Left ventricle myocardium inferior (tissue), 1 donor: Measurements from ENCODE around the gene RAD51B. TPM values are rescaled to one million over a fixed set of nuclear protein-coding genes. Genes with fewer than 3 reads are reported as not detected.
A peak's percentile ranks its signal among the peaks of the same experiment; 100 is the strongest.

Experiments used
- DNase-seq: peaks from one replicate; pipeline ENCODE4 v3.0.0-alpha.2; 2020
- H3K27ac ChIP-seq: fragments of 200-600 bp; replicated peaks from 2 replicates; pipeline ENCODE4 v1.8.0; 2021
- H3K27me3 ChIP-seq: fragments of 200-600 bp; 2 replicates; pipeline ENCODE4 v1.8.0; 2021; ENCODE audit warnings: low read depth
- H3K36me3 ChIP-seq: fragments of 200-600 bp; 2 replicates; pipeline ENCODE4 v1.8.0; 2021
- H3K4me1 ChIP-seq: fragments of 200-600 bp; 2 replicates; pipeline ENCODE4 v1.8.0; 2021
- H3K4me3 ChIP-seq: fragments of 200-600 bp; 2 replicates; pipeline ENCODE4 v1.8.0; 2021; ENCODE audit warnings: mild to moderate bottlenecking, moderate library complexity
- H3K9me3 ChIP-seq: fragments of 200-600 bp; replicated peaks from 2 replicates; pipeline ENCODE4 v1.8.0; 2021
- intact Hi-C: fragments of 100-400 bp; cut with micrococcal nuclease; formaldehyde crosslinking; loops from one replicate; pipeline ENCODE4 v1.11.0; 2022
- total RNA-seq: library from RNA; stranded (reverse); fragmentation: NEBNext Ultra II Directional; extraction: Animal tissue kit (Norgen Biotek cat#: 25700); gene quantifications from one replicate; pipeline ENCODE4 v1.2.1, GENCODE V29; 2021
- TF ChIP-seq, protein P1 (sequence below): fragments of 200-600 bp; IDR thresholded peaks from 2 replicates; pipeline ENCODE4 v1.8.0; 2021; ENCODE audit warnings: antibody characterized with exemption, mild to moderate bottlenecking, borderline replicate concordance
- donor health status: DM: no; HTN: yes; CAD: no; lungs with severe emphysema.

RAD51B gene
- total RNA-seq, 1 donor from 2014 or later = 2.4 TPM

DNA sequence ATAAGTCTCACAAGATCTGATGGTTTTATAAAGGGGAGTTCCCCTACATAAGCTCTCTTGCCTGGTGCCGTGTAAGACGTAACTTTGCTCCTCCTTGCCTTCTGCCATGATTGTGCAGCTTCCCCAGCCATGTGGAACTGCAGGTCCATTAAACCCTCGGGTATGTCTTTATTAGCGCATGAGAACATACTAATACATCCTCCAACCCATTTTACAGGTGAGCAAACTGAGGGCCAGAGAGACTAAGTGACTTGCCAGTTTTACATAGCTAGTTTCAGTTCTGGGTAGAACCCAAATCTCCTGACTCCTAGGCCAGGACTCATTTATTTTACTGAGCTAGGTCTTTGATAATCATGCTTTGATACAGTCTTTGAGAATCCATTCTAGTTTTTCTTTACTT, 406.9 kb downstream of the RAD51B start:
- Histone ChIP-seq H3K4me1 (peaks cover 8% of the 10 kb centered on the region), H3K27me3 (no peaks in the 10 kb centered on the region), H3K4me3 (no peak overlapping the region), H3K36me3 (no peaks in the 10 kb centered on the region), H3K9me3 (no peaks in the 10 kb centered on the region), H3K27ac (no peak overlapping the region)
- no peak for DNase-seq
- TF ChIP-seq, protein P1, sequence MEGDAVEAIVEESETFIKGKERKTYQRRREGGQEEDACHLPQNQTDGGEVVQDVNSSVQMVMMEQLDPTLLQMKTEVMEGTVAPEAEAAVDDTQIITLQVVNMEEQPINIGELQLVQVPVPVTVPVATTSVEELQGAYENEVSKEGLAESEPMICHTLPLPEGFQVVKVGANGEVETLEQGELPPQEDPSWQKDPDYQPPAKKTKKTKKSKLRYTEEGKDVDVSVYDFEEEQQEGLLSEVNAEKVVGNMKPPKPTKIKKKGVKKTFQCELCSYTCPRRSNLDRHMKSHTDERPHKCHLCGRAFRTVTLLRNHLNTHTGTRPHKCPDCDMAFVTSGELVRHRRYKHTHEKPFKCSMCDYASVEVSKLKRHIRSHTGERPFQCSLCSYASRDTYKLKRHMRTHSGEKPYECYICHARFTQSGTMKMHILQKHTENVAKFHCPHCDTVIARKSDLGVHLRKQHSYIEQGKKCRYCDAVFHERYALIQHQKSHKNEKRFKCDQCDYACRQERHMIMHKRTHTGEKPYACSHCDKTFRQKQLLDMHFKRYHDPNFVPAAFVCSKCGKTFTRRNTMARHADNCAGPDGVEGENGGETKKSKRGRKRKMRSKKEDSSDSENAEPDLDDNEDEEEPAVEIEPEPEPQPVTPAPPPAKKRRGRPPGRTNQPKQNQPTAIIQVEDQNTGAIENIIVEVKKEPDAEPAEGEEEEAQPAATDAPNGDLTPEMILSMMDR = no peak
- intact Hi-C loops = no loop called here

DNA sequence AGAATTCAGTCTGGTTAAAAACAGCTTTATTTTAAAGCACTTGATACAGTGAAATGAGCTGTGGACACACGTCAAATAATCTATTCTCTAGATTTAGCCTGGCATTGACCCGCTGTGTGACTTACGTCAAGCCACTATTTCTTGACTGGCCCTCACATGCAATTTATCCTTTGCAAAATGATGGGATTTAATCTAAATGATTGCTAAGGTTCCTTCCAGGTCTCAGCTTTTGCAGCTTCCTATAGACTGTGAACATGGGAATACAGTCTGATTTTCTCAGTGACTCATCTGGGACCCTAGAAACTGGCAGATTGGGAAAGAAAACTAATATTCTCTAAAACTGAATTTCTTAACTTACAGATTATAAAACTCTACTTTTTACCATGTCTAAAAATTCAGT, 409.1 kb downstream of the RAD51B start:
- Histone ChIP-seq H3K4me1 (peaks cover 29% of the 10 kb centered on the region), H3K27me3 (no peaks in the 10 kb centered on the region), H3K27ac (no peak overlapping the region), H3K9me3 (no peaks in the 10 kb centered on the region), H3K4me3 (no peak overlapping the region), H3K36me3 (no peaks in the 10 kb centered on the region)
- DNase-seq = no peak
- TF ChIP-seq, protein P1 = no peak
- intact Hi-C loops = no loop called here

DNA sequence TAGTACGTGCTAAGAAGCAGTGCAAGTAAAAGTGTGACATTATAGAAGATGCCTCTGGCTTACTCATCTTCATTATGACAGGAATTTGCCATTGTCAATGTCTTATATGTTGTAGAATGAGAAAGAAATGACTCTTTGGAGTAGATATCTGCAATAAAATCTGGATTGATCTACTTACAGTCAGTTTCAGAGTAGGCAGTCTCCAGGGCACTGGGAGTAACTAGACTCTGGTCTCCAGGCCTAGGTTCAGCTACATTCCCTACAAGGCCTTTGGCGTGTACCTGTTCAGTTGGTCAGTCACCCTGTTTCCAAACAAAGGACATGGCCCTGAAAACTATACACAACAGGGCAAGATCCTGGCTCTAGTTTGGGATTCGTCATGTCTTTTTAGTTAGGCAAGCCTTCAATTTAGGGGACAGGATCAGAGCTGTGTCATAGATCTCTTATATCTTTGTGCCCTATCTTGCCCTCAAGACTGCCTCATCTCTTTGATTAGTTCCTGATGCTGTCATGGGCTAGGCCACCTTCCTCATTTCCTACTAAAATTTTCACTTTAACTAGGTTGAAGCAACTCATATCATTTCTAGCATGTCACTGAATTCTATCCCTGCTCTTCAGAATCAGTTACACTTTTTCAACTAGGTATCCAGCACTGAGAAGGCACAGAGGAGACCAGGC, 410.0 kb downstream of the RAD51B start:
- H3K27me3 ChIP-seq = no peaks in the 10 kb centered on the region
- no peak overlapping the region for H3K4me3 ChIP-seq
- no peaks in the 10 kb centered on the region for H3K9me3 ChIP-seq
- H3K27ac ChIP-seq = no peak overlapping the region
- DNase-seq = no peak
- intact Hi-C loops = no loop called here
- H3K36me3 ChIP-seq = no peaks in the 10 kb centered on the region
- H3K4me1 ChIP-seq = peaks cover 30% of the 10 kb centered on the region
- TF ChIP-seq, protein P1 = no peak

DNA sequence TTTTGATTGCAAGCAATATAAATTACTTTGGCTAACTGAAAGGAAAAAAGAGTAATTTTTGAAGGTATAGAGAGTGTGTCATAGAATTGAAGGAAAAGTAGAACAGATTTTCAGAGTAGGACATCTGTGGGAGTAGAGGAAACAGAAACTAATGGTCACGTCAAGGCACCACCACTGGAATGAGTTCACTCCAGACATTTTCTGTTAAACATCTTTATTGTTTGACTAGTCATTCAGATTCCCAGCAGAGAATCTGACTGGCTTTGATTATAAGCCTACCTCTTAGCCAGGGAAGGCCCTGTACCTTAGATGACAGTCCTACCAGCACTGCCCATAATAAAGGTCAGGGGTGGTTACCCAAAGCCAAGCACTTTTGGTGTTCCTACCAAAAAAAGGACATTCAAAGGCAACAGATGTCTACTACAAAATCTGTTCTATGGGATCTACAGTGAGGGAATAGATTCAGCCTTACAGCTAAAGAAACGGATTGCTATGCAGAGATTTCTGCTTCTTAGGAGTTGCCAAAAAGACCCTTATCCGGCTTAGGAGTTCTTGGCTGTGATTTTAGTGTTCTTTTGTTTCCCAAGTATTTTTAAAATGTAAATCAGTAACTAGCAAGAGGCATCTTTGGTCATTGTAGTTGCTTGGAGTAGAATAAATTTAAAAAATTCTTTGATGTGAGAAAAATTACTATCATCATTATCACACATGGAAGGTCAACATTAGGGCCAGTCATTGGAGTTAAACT, 410.8 kb downstream of the RAD51B start:
- H3K27ac ChIP-seq = peak overlapping the region; percentile 73
- intact Hi-C loops = no loop called here
- no peaks in the 10 kb centered on the region for H3K36me3 ChIP-seq
- H3K9me3 ChIP-seq = no peaks in the 10 kb centered on the region
- DNase-seq = no peak
- H3K4me3 ChIP-seq = no peak overlapping the region
- TF ChIP-seq, protein P1 = no peak
- no peaks in the 10 kb centered on the region for H3K27me3 ChIP-seq
- H3K4me1 ChIP-seq = peaks cover 30% of the 10 kb centered on the region

DNA sequence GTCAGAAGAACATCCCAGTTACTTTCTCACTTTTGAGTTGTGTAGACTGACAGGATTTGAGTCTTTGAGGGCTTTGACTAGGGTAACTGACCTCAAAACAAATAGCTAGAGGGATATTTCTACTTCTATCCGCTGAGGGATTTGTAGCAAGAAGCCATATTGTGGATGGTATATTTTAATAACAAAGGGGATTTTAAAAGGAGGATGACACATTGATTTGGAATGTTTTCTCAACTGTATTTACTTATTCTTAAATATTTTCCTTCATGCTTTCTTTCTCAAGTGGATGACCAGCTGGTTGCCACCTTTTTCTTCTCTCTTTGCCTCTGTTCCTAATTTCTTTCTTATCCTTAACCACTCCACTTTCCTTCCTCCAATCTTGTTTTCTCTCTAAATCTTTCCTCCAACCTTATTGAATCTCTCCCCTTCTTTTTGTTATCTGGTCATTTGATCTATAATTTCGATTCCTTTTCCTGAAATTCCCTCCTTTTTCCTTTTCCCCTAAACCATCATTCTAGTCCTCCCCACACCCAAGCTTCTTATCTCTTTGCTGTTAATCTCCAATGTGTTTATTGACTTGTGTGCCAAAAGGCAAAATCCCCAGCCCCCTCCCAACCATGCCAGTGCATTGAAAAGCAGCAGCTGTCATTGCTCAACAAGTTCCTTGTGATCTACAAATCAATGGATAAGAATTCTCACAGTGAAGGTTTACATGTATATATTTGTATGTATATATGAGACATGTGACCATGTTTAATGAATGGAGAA, 411.6 kb downstream of the RAD51B start:
- H3K27me3 ChIP-seq = no peaks in the 10 kb centered on the region
- no peaks in the 10 kb centered on the region for H3K36me3 ChIP-seq
- no peak overlapping the region for H3K4me3 ChIP-seq
- H3K4me1 ChIP-seq = peaks cover 30% of the 10 kb centered on the region
- DNase-seq = no peak
- H3K9me3 ChIP-seq = no peaks in the 10 kb centered on the region
- TF ChIP-seq, protein P1 = no peak
- intact Hi-C loops = no loop called here
- H3K27ac ChIP-seq = peak overlapping the region; percentile 73
